Effector CD8-positive, alpha-beta T cell (primary cell): Measurements from ENCODE around the gene NAA20.

Source experiments
- DNase-seq: peaks from one replicate; lab custom pipeline; 2025; lab: John Stamatoyannopoulos, UW

Gene NAA20

DNA sequence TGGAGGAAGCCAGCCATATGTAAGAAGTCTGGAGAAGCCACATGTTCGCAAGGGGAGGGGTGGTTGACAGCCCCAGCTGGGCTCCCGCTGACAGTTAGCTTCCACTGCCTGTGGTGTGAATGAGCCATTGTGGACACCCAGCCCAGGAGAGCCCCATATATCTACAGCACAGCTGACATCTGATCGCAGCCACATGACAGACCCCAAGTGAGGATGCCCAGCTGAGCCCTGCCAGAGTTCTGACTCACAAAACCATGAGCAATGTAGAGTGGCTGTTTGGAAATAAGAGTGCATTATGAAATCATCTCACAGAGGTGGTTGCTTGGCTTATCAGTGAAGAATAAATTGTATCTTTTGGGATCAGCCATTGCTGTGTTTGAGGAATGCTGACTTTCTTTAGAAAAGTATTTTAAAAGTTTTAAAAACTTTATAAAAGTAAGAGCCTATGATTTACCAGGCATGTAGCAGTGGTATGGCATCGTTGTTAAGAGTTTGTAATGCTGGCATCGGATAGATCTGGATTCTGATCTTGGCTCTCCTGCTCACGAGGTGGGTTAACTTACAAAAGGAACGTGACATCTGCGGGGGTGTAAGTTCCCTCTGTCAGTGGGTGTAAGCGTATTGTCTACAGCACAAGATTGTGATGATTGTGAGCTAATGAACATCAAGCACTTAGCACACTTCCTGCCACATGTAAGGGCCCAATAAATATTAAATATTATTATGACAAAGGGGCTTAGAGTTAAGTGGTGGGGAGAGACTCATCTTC lies 59.3 kb downstream of the NAA20 start:
- DNase-seq: no peak

DNA sequence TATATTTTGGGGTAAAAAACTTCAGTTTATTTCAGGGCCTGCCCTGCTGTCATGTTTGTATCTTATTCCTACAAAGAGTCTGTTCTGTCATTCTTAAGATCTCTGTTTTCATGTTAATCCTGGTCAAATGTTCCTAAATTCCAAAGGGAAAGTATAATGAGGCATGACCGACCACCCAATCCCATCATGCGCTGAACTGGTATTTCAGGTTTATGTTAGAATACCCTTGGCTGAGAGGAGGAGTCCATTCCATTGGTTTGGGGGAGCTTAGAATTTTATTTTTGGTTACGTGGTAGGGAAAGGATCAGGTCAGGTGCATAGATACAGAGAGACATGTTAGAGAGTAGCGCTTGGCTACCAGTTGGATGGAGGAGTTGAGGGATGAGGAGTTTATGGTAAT lies 60.9 kb downstream of the NAA20 start:
- DNase-seq: no peak

DNA sequence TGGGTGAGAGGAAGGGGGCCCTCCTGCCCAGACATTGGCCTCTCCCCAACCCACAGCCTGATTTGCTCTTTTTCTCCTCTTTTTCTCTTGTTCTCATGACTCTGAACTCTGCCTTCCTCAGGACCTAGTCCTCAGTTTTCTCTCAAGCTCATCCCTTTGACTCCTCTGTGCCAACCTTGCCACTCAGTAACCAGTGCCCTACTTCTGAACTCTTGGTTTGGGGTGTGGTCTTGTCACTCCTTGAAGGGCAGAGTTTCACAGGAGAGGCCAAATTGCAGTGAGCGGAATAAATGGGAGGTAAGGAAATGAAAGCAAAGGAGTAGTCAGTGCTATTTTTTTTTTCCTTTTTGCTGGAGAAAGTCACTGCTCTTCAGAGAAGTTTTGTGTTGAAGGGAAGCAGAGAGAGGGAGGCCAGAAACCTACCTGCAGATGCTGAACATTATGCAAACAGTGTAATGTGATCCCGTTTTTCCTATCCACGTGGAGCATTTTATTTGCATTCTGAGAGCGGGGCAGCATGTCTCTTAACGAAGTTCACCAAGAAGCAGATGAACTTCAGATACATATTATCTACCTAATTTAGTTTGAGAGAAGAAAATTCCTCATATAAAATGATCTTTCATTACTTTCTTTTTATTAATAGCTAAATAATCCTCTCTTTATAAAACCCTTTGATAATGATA lies 62.1 kb downstream of the NAA20 start:
- no peak for DNase-seq
